HUES6 (cell line): ENCODE measurements around the gene GDF15.
"Not testable (repeated sequence)": the region's sequence is repeated elsewhere in the genome, so short reads cannot be mapped to it uniquely, and the experiment has no call there.

Experiments
- H3K27ac ChIP-seq: 2 replicates; pipeline ENCODE4 v1.7.0; 2013; ENCODE audit warnings: low read depth, mild to moderate bottlenecking, low read length, inconsistent platforms
- H3K27me3 ChIP-seq: 2 replicates; pipeline ENCODE4 v1.6.1; 2013; ENCODE audit warnings: low read length; ENCODE audit not compliant: control insufficient read depth, insufficient read depth
- H3K36me3 ChIP-seq: 2 replicates; pipeline ENCODE4 v1.6.1; 2013; ENCODE audit warnings: low read length; ENCODE audit not compliant: control insufficient read depth, insufficient read depth
- H3K4me1 ChIP-seq: 2 replicates; pipeline ENCODE4 v1.6.1; 2013; ENCODE audit warnings: low read length; ENCODE audit not compliant: control insufficient read depth, insufficient read depth
- H3K4me3 ChIP-seq: 2 replicates; pipeline ENCODE4 v1.5.1; 2013; ENCODE audit warnings: low read depth, low read length
- H3K9ac ChIP-seq: one replicate; pipeline ENCODE4 v1.6.1; 2013; ENCODE audit warnings: mild to moderate bottlenecking, low read length
- H3K9me3 ChIP-seq: 2 replicates; pipeline ENCODE4 v1.6.1; 2013; ENCODE audit warnings: low read depth, low read length; ENCODE audit not compliant: control insufficient read depth, insufficient read depth

GDF15 gene

DNA sequence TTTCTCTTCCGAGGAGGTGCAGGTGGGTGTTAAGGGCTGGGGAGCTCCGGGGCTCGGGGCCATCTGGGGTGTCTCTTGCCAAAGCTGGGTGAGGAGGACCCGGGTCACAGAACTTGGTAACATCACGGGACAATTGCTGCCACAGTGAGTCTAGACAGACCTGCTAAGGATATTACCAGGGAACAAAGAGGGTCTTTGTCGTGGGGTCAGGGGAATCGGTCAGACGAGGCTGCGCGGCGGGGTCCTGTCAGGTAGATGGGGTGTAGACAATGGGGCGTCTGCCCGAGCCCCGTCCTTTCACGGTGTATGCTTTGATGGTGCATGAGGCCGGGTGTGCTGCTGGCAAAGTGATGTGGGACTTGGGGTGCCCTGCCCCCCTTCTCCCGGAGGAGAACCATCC lies 37.8 kb upstream of the GDF15 start:
- H3K4me1 ChIP-seq = peaks cover 17% of the 10 kb centered on the region
- no peak overlapping the region for H3K27ac ChIP-seq
- H3K27me3 ChIP-seq = no peaks in the 10 kb centered on the region
- H3K9ac ChIP-seq = no peak overlapping the region
- H3K36me3 ChIP-seq = peaks cover 4% of the 10 kb centered on the region; the same call in 1 of the 2 replicates
- no peak overlapping the region for H3K4me3 ChIP-seq
- H3K9me3 ChIP-seq = no peaks in the 10 kb centered on the region

DNA sequence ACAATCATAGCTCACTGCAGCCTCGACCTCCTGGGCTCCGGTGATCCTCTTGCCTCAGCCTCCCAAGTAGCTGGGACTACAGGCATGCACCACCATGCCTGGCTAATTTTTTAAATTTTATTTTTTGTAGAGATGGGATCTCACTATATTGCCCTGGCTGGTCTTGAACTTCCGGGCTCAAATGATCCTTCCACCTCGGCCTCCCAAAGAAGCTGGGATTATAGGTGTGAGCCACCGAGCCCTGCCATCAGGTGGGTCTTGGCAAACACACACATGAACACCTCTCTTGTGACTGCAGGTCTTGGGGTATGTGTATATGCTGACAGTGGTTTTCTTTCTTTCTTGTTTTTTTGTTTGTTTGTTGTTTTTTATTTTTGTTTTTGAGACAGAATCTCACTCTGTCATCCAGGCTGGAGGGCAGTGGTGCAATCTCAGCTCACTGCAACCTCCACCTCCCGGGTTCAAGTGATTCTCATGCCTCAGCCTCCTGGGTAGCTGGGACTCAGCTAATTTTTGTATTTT lies 37.1 kb upstream of the GDF15 start:
- H3K9me3 ChIP-seq, H3K27ac ChIP-seq, H3K4me3 ChIP-seq, H3K9ac ChIP-seq, H3K27me3 ChIP-seq, H3K36me3 ChIP-seq: not testable (repeated sequence)
- H3K4me1 ChIP-seq = peaks cover 16% of the 10 kb centered on the region

DNA sequence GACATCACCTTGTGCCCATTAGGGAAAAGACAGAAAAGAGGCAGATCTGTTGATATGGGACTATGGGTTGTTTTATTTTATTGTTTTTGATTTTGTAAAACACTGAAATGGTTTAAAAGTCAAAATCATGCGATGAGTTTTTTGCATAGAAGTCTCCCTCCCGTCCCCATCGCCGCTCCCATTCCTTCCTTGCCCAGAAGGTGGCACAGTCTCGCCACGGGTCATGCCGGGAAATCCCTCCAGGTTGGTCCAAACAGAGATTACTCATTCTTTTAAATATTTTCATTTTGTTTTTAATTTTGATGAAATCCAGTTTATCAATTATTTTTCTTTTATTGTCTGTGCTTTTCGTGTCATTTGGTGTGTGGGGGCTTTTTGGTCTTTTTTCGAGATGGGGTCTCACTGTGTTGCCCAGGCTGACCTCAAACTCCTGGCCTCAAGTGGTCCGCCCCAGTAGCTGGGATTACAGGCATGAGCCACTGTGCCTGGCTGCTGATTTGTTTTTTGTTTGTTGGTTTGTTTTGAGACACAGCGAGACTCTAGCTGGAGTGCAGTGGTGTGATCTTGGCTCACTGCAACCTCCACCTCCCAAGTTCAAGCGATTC lies 36.3 kb upstream of the GDF15 start:
- Histone ChIP-seq H3K27me3 (no peaks in the 10 kb centered on the region), H3K9me3 (no peaks in the 10 kb centered on the region), H3K4me1 (peaks cover 8% of the 10 kb centered on the region), H3K4me3 (no peak overlapping the region), H3K36me3 (0 out of 2 replicates have a peak, but pooled peaks cover 5% of the 10 kb centered on the region), H3K9ac (no peak overlapping the region), H3K27ac (no peak overlapping the region)

DNA sequence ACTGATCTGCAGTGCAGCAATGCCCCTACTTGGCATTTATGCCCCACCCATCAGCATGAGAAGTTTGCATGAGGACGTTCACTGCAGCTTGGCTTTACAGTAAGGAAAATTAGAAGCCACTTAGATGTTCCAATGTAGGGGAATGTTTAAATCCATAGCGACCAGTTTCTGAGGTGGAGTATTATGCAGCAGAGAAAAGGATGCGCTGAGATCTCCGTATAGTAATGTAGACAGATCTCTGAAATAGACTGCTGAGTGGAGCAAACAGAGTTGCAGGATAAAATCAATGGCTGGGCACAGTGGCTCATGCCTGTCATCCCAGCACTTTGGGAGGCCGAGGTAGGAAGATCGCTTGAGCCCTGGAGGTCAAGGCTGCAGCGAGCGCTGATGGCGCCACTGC lies 35.5 kb upstream of the GDF15 start:
- 0 out of 2 replicates have a peak, but pooled peaks cover 3% of the 10 kb centered on the region for H3K4me1 ChIP-seq
- H3K27me3 ChIP-seq = no peaks in the 10 kb centered on the region
- H3K36me3 ChIP-seq = peaks cover 2% of the 10 kb centered on the region; the same call in 1 of the 2 replicates
- H3K4me3 ChIP-seq = no peak overlapping the region
- no peak overlapping the region for H3K27ac ChIP-seq
- no peak overlapping the region for H3K9ac ChIP-seq
- no peaks in the 10 kb centered on the region for H3K9me3 ChIP-seq

DNA sequence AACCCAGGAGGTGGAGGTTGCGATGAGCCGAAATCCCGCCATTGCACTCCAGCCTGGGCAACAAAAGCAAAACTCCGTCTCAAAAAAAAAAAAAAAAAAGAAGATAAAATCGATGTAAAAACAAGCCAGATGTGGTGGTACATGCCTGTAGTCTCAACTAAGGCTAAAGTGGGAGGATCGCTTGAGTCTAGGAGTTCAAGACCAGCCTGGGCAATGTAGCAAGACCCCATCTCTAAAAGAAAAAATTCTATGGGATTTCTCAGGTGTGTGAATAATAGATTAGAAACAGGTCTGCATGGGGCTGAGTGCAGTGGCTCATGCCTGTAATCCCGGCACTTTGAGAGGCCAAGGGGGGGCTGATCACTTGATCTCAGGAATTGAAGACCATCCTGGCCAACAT lies 34.4 kb upstream of the GDF15 start:
- Histone ChIP-seq H3K9ac (no peak overlapping the region), H3K9me3 (no peaks in the 10 kb centered on the region), H3K36me3 (peaks cover 8% of the 10 kb centered on the region), H3K27me3 (no peaks in the 10 kb centered on the region), H3K27ac (no peak overlapping the region), H3K4me3 (no peak overlapping the region), H3K4me1 (no peaks in the 10 kb centered on the region)

DNA sequence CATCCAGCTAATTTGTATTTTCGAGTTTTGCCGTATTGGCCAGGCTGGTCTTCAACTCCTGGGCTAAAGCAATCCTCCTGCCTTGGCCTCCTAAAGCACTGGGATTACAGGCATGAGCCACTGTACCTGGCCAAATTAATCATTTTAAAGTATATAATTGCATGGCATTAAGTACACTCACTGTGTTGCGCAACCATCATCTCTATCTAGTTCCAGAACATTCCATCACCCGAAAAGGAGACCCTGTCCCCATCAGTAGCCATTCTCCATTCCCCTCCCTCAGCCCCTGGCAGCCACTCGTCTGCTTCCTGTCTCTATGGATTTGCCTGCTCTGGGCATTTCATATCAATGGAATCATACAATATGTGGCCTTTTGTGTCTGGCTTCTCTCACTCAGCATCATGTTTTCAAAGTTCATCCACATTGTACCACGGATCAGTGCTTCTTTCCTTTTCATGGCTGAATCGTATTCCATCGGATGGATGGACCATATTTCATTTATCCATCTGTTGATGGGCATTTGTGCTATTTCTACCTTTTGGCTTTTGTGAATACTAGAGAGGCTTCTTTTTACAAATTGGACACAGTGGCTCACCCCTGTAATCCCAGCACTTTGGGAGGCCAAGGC lies 32.5 kb upstream of the GDF15 start:
- no peaks in the 10 kb centered on the region for H3K27me3 ChIP-seq
- H3K27ac ChIP-seq = no peak overlapping the region
- no peak overlapping the region for H3K9ac ChIP-seq
- no peaks in the 10 kb centered on the region for H3K4me1 ChIP-seq
- H3K9me3 ChIP-seq = peaks cover 6% of the 10 kb centered on the region
- H3K4me3 ChIP-seq = no peak overlapping the region
- peaks cover 21% of the 10 kb centered on the region for H3K36me3 ChIP-seq

DNA sequence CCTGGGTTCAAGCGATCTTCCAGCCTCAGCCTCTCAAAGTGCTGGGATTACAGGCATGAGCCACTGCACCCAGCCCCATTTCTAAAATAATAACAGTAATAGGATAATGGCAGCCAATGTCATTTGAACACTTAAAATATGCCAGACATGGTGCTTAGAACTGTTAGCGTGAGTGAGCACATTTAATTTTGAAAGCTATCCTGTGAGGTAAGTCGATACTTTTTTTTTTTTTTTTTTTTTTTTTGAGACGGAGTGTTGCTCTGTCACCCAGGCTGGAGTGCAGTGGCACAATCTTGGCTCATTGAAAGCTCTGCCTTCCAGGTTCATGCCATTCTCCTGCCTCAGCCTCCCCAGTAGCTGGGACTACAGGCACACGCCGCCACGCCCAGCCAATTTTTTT lies 31.2 kb upstream of the GDF15 start:
- not testable (repeated sequence) for H3K9me3 ChIP-seq, H3K4me1 ChIP-seq, H3K27me3 ChIP-seq, H3K27ac ChIP-seq, H3K4me3 ChIP-seq, H3K9ac ChIP-seq
- peaks cover 27% of the 10 kb centered on the region for H3K36me3 ChIP-seq

DNA sequence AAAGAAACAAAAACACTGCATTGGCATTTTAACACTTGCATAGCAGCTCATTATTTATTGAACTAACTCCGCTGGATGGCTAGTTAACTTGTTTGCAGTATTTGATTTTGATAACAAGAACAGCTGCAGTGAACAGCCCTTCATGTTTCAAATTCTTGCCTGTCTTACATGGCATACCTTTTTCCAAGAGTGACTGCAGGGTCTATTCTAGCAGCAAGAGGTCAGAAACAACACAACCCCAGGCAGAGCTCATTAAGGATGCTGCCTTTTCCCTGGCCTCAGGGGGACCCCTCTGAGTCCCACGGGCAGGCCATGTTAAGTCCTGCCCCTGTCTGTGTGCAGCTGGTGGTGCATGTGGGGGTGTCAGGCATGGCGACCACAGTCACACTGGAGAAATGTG lies 28.9 kb upstream of the GDF15 start:
- Histone ChIP-seq H3K4me1 (no peaks in the 10 kb centered on the region), H3K4me3 (no peak overlapping the region), H3K27me3 (no peaks in the 10 kb centered on the region), H3K36me3 (peaks cover 36% of the 10 kb centered on the region), H3K9me3 (peaks cover 6% of the 10 kb centered on the region), H3K9ac (no peak overlapping the region), H3K27ac (no peak overlapping the region)

DNA sequence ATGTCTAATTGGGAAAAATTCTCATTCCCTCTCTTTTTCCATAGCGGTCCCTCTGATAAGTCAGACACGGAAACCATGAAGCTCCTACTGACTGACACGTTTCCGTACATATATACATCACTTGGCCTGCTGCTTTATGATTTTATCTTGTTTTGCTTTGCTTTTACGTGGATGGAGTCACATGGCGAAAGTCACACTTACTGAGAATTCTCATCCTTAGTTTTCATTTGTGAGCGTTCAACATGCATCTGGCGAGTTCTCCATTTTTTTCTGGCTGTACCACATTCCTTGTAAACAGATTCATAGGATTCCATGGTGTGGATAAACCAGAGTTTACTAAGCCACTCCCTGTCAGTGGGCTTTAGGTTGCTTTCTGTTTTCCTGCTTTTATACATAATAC lies 24.3 kb upstream of the GDF15 start:
- no peak overlapping the region for H3K9ac ChIP-seq
- no peaks in the 10 kb centered on the region for H3K27me3 ChIP-seq
- H3K9me3 ChIP-seq = peaks cover 6% of the 10 kb centered on the region
- H3K36me3 ChIP-seq = peaks cover 33% of the 10 kb centered on the region
- peaks cover 9% of the 10 kb centered on the region for H3K4me1 ChIP-seq
- H3K27ac ChIP-seq = no peak overlapping the region
- no peak overlapping the region for H3K4me3 ChIP-seq

DNA sequence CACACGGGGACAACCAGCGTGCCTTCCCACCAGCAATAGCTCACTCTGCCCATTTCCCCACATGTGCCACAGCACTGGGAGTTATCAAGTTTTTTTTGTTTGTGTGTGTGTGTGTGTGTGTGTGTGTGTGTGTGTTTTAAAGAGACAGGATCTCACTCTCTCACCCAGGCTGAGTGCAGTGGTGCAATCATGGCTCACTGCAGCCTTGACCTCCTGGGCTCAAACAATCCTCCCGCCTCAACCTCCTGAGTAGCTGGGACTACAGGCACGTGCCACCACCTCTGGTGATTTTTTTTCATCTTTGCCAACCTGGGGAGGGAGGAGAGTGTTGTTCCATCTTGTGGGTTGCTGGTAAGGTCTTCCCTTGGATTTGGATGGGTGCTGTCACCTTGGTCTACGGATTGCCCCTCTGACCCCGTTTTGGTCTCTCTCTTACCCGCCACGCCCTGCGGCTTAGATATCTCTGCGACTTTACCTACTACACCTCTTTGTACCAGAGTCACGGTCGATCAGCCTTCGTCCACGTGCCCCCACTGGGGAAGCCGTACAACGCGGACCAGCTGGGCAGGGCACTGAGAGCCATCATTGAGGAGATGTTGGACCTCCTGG lies 22.9 kb upstream of the GDF15 start:
- Histone ChIP-seq H3K4me3 (no peak overlapping the region), H3K4me1 (peaks cover 9% of the 10 kb centered on the region), H3K9me3 (no peaks in the 10 kb centered on the region), H3K36me3 (peaks cover 20% of the 10 kb centered on the region), H3K27me3 (no peaks in the 10 kb centered on the region), H3K9ac (no peak overlapping the region), H3K27ac (0 out of 2 replicates have a peak overlapping the region, but pooled peaks have one; percentile 34)

DNA sequence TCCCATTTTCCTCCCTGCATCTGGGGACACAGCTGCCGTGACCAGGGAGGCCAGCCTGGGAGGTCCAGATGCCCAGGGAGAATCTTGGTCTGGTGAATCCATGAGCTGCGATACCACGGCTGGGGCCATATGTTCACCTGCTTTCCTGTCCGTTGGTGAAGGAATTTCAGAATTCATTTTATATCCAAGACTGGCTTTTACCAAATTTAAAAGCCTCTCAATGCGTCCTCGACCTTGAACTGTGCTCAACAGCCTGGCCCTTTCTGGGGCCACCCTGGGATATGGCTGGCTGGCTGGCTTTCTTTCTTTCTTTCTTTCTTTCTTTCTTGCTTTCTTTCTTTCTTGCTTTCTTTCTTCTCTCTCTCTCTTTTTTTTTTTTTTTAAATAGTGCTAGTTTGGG lies 22.2 kb upstream of the GDF15 start:
- peaks cover 12% of the 10 kb centered on the region for H3K4me1 ChIP-seq
- no peak overlapping the region for H3K9ac ChIP-seq
- H3K36me3 ChIP-seq = peaks cover 20% of the 10 kb centered on the region
- no peaks in the 10 kb centered on the region for H3K9me3 ChIP-seq
- H3K27ac ChIP-seq = peak overlapping the region; percentile 34; the same call in 1 of the 2 replicates
- no peak overlapping the region for H3K4me3 ChIP-seq
- H3K27me3 ChIP-seq = no peaks in the 10 kb centered on the region
